HepG2 (cell line): ENCODE results near the gene UNG. TPM values are rescaled to one million over a fixed set of nuclear protein-coding genes. Genes with fewer than 3 reads are reported as not detected.

ENCODE experiments used
- ARID2 ChIP-seq: sonication (generic); formaldehyde crosslinking; IDR thresholded peaks from 2 replicates; pipeline ENCODE4 v1.8.1; 2022; ENCODE audit warnings: mild to moderate bottlenecking, missing genetic modification reagents, borderline replicate concordance
- ARID3A ChIP-seq: IDR thresholded peaks from 2 replicates; pipeline ENCODE4 v1.6.1; 2012; ENCODE audit warnings: low read depth, low read length, improper control_type of control experiment
- ARNT ChIP-seq: fragments of 450-650 bp; IDR thresholded peaks from 2 replicates; pipeline ENCODE4 v1.6.1; 2017
- GATAD1 ChIP-seq: IDR thresholded peaks from 2 replicates; pipeline ENCODE4 v1.6.1; 2016; ENCODE audit warnings: missing genetic modification reagents, missing compliant biosample characterization
- HDAC2 ChIP-seq: sonication (generic); formaldehyde crosslinking; IDR thresholded peaks from 2 replicates; pipeline ENCODE4 v1.4.0; 2020; ENCODE audit warnings: missing genetic modification reagents
- JUN ChIP-seq: sonication (generic); formaldehyde crosslinking; IDR thresholded peaks from 2 replicates; pipeline ENCODE4 v1.4.0; 2020; ENCODE audit warnings: mild to moderate bottlenecking, missing genetic modification reagents
- MXD4 ChIP-seq: IDR thresholded peaks from 2 replicates; pipeline ENCODE4 v1.6.1; 2016; ENCODE audit warnings: mild to moderate bottlenecking, missing biosample characterization, missing genetic modification reagents
- NCOR1 ChIP-seq: fragments of 200-600 bp; sonication (generic); IDR thresholded peaks from 2 replicates; pipeline ENCODE4 v1.7.0; 2017; ENCODE audit warnings: antibody characterized with exemption, low read length, borderline replicate concordance
- RFX1 ChIP-seq: fragments of 450-650 bp; IDR thresholded peaks from 2 replicates; pipeline ENCODE4 v1.6.1; 2017
- SAP130 ChIP-seq: IDR thresholded peaks from 2 replicates; pipeline ENCODE4 v1.6.1; 2016; ENCODE audit warnings: low read depth
- SNRNP70 ChIP-seq: fragments of 200-400 bp; formaldehyde crosslinking; IDR thresholded peaks from 2 replicates; pipeline ENCODE4 v1.6.1; 2017; ENCODE audit warnings: mild to moderate bottlenecking, low read depth, low read length, moderate library complexity
- SRSF4 ChIP-seq: fragments of 200-400 bp; formaldehyde crosslinking; IDR thresholded peaks from one replicate; pipeline ENCODE4 v1.6.1; 2018; ENCODE audit warnings: mild to moderate bottlenecking, low read depth, low read length, moderate library complexity; ENCODE audit not compliant: poor library complexity, severe bottlenecking
- TIGD3 ChIP-seq: sonication (generic); formaldehyde crosslinking; IDR thresholded peaks from 2 replicates; pipeline ENCODE4 v1.5.1; 2020; ENCODE audit warnings: mild to moderate bottlenecking, missing genetic modification reagents, borderline replicate concordance
- TRAFD1 ChIP-seq: sonication (generic); formaldehyde crosslinking; IDR thresholded peaks from 2 replicates; pipeline ENCODE4 v1.5.1; 2020; ENCODE audit warnings: missing genetic modification reagents, mild to moderate bottlenecking, borderline replicate concordance
- ZBTB39 ChIP-seq: sonication (generic); formaldehyde crosslinking; IDR thresholded peaks from 2 replicates; pipeline ENCODE4 v1.5.0; 2020; ENCODE audit warnings: missing genetic modification reagents
- ZFP62 ChIP-seq: sonication (generic); formaldehyde crosslinking; IDR thresholded peaks from 2 replicates; pipeline ENCODE4 v1.4.0; 2020; ENCODE audit warnings: missing genetic modification reagents
- ZKSCAN8 ChIP-seq: IDR thresholded peaks from 2 replicates; pipeline ENCODE4 v1.6.1; 2016; ENCODE audit warnings: borderline replicate concordance, missing genetic modification reagents, missing compliant biosample characterization
- ZNF10 ChIP-seq: sonication (generic); formaldehyde crosslinking; IDR thresholded peaks from 2 replicates; pipeline ENCODE4 v1.4.0; 2020; ENCODE audit warnings: mild to moderate bottlenecking, low read depth, missing genetic modification reagents, borderline replicate concordance
- ZNF550 ChIP-seq: sonication (generic); formaldehyde crosslinking; IDR thresholded peaks from 2 replicates; pipeline ENCODE4 v1.4.0; 2020; ENCODE audit warnings: mild to moderate bottlenecking, missing genetic modification reagents, borderline replicate concordance
- ZNF557 ChIP-seq: sonication (generic); formaldehyde crosslinking; IDR thresholded peaks from 2 replicates; pipeline ENCODE4 v1.4.0; 2020; ENCODE audit warnings: missing genetic modification reagents
- ZNF570 ChIP-seq: sonication (generic); formaldehyde crosslinking; IDR thresholded peaks from 2 replicates; pipeline ENCODE4 v1.4.0; 2020; ENCODE audit warnings: mild to moderate bottlenecking, missing genetic modification reagents, borderline replicate concordance
- ZNF614 ChIP-seq: IDR thresholded peaks from 2 replicates; pipeline ENCODE4 v1.6.1; 2018; ENCODE audit warnings: missing biosample characterization, missing genetic modification reagents, inconsistent platforms, borderline replicate concordance
- ZNF816 ChIP-seq: sonication (generic); formaldehyde crosslinking; IDR thresholded peaks from 2 replicates; pipeline ENCODE4 v1.8.0; 2022; ENCODE audit warnings: missing genetic modification reagents, mild to moderate bottlenecking, borderline replicate concordance
- polyA plus RNA-seq, 8 experiments: library from polyadenylated mRNA; depleted of rRNA in 3 of 8; stranded (reverse) in 7 of 8; unstranded in 1 of 8; fragments of >200 nt; fragmentation: Illumina TruSeq in 4 of 8; extraction: Trizol in 4 of 8; gene quantifications; 2 replicates each; pipeline versions ENCODE4 v1.2.1 to v1.2.3, GENCODE V29; 2011 to 2016; ENCODE audit warnings: low read depth in 4 of 8, missing spikeins in 1 of 8, mixed read lengths in 1 of 8; ENCODE audit not compliant: insufficient read depth in 1 of 8
- total RNA-seq, 5 experiments: library from RNA; depleted of rRNA; stranded (reverse); fragments of >200 nt; fragmentation: Illumina TruSeq; extraction: Trizol; gene quantifications; 2 replicates each; pipeline ENCODE4 v1.2.3, GENCODE V29; 2016; ENCODE audit warnings: low read depth in 1 of 5

Gene UNG
- total and polyA plus RNA-seq, 2 of the 13 experiments (the other 11 are each of a cell fraction or from before 2014, with no cell fraction given), result 23.3 to 114 TPM

- no peak for TF ChIP-seq TRAFD1 (CRISPR knock-in tag)
- no peak for TF ChIP-seq ARNT
- no peak for TF ChIP-seq ZNF570 (CRISPR knock-in tag)
- TF ChIP-seq HDAC2 (CRISPR knock-in tag), result peak; percentile 93
- TF ChIP-seq ZNF550 (CRISPR knock-in tag), result no peak
- no peak for TF ChIP-seq ARID2 (CRISPR knock-in tag)
- TF ChIP-seq ZKSCAN8 (CRISPR knock-in tag), result peak; percentile 88; the same call in 1 of the 2 replicates
- peak; percentile 98 for TF ChIP-seq SAP130
- no peak for TF ChIP-seq SNRNP70
- TF ChIP-seq ZFP62 (CRISPR knock-in tag), result no peak
- TF ChIP-seq RFX1, result peak; percentile 91
- TF ChIP-seq SRSF4, result no peak
- peak; percentile 37; the same call in 1 of the 2 replicates for TF ChIP-seq NCOR1
- peak; percentile 67 for TF ChIP-seq ARID3A
- TF ChIP-seq ZNF557 (CRISPR knock-in tag), result no peak
- TF ChIP-seq TIGD3, result no peak
- peak; percentile 61; the same call in 1 of the 2 replicates for TF ChIP-seq ZBTB39 (CRISPR knock-in tag)
- peak; percentile 61; the same call in 1 of the 2 replicates for TF ChIP-seq MXD4
- 0 out of 2 replicates have a peak, but pooled peaks have one; percentile 30 for TF ChIP-seq JUN (CRISPR knock-in tag)
- TF ChIP-seq ZNF10 (CRISPR knock-in tag), result no peak
- peak; percentile 89 for TF ChIP-seq ZNF816 (CRISPR knock-in tag)
- peak; percentile 94; the same call in 1 of the 2 replicates for TF ChIP-seq ZNF614 (CRISPR knock-in tag)
- peak; percentile 98 for TF ChIP-seq GATAD1 (CRISPR knock-in tag)
These were observed 44.7 kb upstream of the UNG start, which contains the start of gene USP30 (continued) for GRCh38 chr12:109052414-109053323.
